Endothelial cell (in vitro differentiated cells): ENCODE measurements around the gene BORCS5. TPM values are rescaled to one million over a fixed set of nuclear protein-coding genes. Genes with fewer than 3 reads are reported as not detected.

Experiments used
- DNase-seq: peaks from one replicate; pipeline ENCODE4 v3.0.0; 2021; ENCODE audit warnings: low spot score
- H3K27ac Mint-ChIP-seq: one replicate; pipeline ENCODE4 v1.8.0; 2021; ENCODE audit warnings: mixed read lengths, inconsistent platforms; ENCODE audit not compliant: unreplicated experiment
- H3K27me3 Mint-ChIP-seq: one replicate; pipeline ENCODE4 v1.8.0; 2021; ENCODE audit warnings: mild to moderate bottlenecking, moderate library complexity, mixed read lengths, inconsistent platforms; ENCODE audit not compliant: unreplicated experiment
- H3K36me3 Mint-ChIP-seq: one replicate; pipeline ENCODE4 v1.8.0; 2021; ENCODE audit warnings: mild to moderate bottlenecking, low read depth, mixed read lengths, inconsistent platforms; ENCODE audit not compliant: unreplicated experiment
- H3K4me1 Mint-ChIP-seq: one replicate; pipeline ENCODE4 v1.8.0; 2021; ENCODE audit warnings: mild to moderate bottlenecking, mixed read lengths, inconsistent platforms; ENCODE audit not compliant: unreplicated experiment
- H3K4me3 Mint-ChIP-seq: one replicate; pipeline ENCODE4 v1.8.0; 2021; ENCODE audit warnings: mild to moderate bottlenecking, mixed read lengths, inconsistent platforms; ENCODE audit not compliant: unreplicated experiment
- H3K9me3 Mint-ChIP-seq: one replicate; pipeline ENCODE4 v1.8.0; 2021; ENCODE audit warnings: mixed read lengths, inconsistent platforms; ENCODE audit not compliant: unreplicated experiment
- CTCF ChIP-seq: fragments of 200-600 bp; sonication (generic); IDR thresholded peaks from one replicate; pipeline ENCODE4 v1.5.0; 2021; ENCODE audit warnings: antibody characterized with exemption; ENCODE audit not compliant: unreplicated experiment
- total RNA-seq: library from RNA; stranded (reverse); fragmentation: NEBNext Ultra II Directional; extraction: Animal tissue kit (Norgen Biotek cat#: 25700); gene quantifications from one replicate; pipeline ENCODE4 v1.2.1, GENCODE V29; 2021; ENCODE audit not compliant: unreplicated experiment

The BORCS5 gene
- total RNA-seq, 1 donor from 2014 or later: 10.4 TPM

GRCh38 chr12:12486661-12487240 is 129.9 kb downstream of the BORCS5 start:
- Mint-ChIP-seq H3K27ac (no peak overlapping the region), H3K27me3 (peaks cover 2% of the 10 kb centered on the region), H3K4me3 (no peak overlapping the region), H3K4me1 (peaks cover 21% of the 10 kb centered on the region), H3K36me3 (peaks cover 5% of the 10 kb centered on the region), H3K9me3 (no peaks in the 10 kb centered on the region)
- no peak for TF ChIP-seq CTCF
- no peak for DNase-seq

DNA sequence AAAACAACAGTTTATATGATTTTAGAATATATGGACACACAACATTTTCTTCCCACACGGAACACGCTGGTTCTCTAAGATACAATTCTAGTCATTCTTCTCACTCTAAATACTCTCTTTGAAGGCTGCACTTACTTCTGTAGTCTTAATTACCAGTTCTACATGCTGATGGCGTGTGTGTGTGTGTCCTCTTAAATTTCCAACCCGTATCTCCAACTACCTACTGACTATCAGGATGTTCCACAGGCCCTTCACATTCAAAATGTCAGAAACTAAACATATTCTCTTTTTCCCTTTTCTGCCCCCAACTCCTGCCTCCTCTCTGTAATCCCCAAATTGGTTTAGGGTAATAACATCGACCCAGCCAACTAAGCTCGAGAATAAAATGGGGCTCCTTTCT is 130.6 kb downstream of the BORCS5 start:
- Mint-ChIP-seq H3K36me3 (peaks cover 5% of the 10 kb centered on the region), H3K4me1 (peaks cover 16% of the 10 kb centered on the region), H3K9me3 (no peaks in the 10 kb centered on the region), H3K4me3 (no peak overlapping the region), H3K27ac (no peak overlapping the region), H3K27me3 (peaks cover 2% of the 10 kb centered on the region)
- no peak for DNase-seq
- no peak for TF ChIP-seq CTCF

DNA sequence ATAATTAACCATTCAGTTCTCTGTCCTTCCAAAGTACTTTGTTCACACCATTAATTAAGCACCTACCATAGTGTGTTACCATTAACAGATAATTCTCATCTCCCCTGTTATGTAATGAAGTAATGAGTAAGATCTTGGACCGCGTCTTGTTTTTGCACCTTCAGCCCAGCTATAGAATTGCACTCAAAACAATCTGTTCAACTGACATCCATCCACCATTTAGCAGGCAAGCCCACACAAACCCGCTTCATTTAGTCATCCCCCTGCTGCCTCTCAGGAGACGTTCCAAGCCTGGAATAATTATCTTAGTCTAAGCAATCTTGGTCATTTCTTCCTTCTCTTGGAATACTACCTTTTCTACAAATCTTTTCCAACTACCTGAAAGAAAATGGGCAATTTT is 131.4 kb downstream of the BORCS5 start:
- Mint-ChIP-seq H3K36me3 (peaks cover 5% of the 10 kb centered on the region), H3K27ac (no peak overlapping the region), H3K9me3 (no peaks in the 10 kb centered on the region), H3K27me3 (peaks cover 2% of the 10 kb centered on the region), H3K4me3 (no peak overlapping the region), H3K4me1 (peaks cover 16% of the 10 kb centered on the region)
- no peak for DNase-seq
- TF ChIP-seq CTCF: no peak

DNA sequence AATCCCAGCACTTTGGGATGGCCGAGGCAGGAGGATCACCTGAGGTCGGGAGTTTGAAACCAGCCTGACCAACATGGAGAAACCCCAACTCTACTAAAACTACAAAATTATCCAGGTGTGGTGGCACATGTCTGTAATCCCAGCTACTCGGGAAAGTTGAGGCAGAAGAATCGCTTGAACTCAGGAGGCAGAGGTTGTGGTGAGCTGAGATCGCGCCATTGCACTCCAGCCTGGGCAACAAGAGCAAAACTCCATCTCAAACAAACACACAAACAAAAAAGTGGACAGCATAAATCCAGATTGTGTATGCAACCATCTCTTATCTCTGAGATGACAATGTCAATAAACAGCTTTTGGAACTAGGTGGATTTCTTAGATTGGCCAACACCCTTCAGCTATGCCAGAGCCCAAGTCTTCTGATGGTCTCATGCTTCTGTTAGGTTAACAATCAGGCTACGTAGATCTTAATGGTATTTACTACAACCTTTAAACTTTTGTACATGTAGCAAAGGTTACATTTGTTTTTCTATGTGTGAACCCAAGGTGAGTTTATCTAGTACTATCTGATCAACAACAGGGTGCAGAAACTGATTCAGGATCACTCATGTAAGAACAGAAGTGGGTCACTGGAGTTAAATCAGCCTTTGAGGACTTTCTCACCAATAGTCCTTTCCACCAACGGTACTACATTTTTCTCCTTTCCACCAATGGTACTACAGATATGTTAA is 132.1 kb downstream of the BORCS5 start:
- H3K36me3 Mint-ChIP-seq: peaks cover 5% of the 10 kb centered on the region
- H3K27me3 Mint-ChIP-seq: peaks cover 2% of the 10 kb centered on the region
- no peak for DNase-seq
- no peak overlapping the region for H3K4me3 Mint-ChIP-seq
- H3K9me3 Mint-ChIP-seq: no peaks in the 10 kb centered on the region
- H3K4me1 Mint-ChIP-seq: peaks cover 11% of the 10 kb centered on the region
- TF ChIP-seq CTCF: no peak
- H3K27ac Mint-ChIP-seq: no peak overlapping the region

GRCh38 chr12:12491606-12492005 is 134.7 kb downstream of the BORCS5 start:
- peaks cover 11% of the 10 kb centered on the region for H3K4me1 Mint-ChIP-seq
- H3K36me3 Mint-ChIP-seq: no peaks in the 10 kb centered on the region
- no peak for TF ChIP-seq CTCF
- H3K27me3 Mint-ChIP-seq: peaks cover 2% of the 10 kb centered on the region
- DNase-seq: no peak
- no peaks in the 10 kb centered on the region for H3K9me3 Mint-ChIP-seq
- H3K27ac Mint-ChIP-seq: no peak overlapping the region
- H3K4me3 Mint-ChIP-seq: no peak overlapping the region
